ENCODE measurements around the gene GPC1. TPM values are rescaled to one million over a fixed set of nuclear protein-coding genes. Genes with fewer than 3 reads are reported as not detected.

The GPC1 gene
- total and polyA plus RNA-seq, 11 donors: 131 to 316 (median 193) TPM

DNA sequence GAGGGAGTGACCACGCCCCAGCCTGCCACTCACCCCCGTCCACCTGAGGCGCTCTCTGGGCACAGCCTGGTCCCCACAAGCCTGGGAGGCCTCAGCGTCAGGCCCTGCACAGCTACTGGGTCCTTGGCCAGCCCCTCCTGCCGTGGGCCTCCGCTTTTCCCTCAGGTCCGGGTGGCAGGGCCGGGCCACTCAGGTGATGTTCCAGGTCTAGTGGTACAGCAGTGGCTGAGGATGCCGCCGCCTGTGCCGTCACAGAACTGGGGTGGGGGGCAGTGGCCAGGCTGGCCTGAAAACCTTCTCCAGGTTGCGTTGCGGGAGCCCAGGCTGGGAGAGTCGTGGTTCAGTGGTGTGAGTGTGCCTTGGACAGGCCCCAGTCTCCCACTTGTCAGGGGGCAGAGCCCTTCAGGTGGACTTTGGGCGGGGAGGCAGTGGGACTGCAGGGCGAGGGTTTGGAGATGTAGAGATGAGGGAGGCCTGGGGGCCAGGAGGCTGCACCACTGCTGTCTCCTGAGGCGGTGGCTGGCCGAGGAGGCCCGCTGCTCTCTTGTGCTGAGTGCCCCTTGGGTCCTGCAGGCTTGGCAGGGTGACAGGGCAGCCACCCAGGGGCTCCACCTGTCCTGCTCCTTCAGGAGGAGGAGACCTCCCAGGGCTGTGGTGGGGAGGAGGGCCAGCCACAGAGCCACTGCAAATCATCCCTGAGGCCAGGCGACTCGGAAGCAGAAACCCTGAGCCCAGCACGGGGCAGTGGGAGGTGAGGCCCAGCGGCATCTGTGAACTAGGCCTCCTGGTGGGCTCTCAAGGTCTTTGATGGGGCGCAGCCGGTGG is 7.6 kb downstream of the GPC1 start:
- no peak overlapping the region for H3K4me3 ChIP-seq
- intact Hi-C loops (cut with DNase I): no loop called here

GRCh38 chr2:240443891-240444301 is 8.4 kb downstream of the GPC1 start:
- Histone ChIP-seq H3K4me1 (peaks cover 0 to 52% (median 10%) of the 10 kb centered on the region in 12 donors), H3K9me3 (no peaks in the 10 kb centered on the region), H3K4me3 (no peak overlapping the region), H3K27ac (no peak overlapping the region), H3K27me3 (no peaks in the 10 kb centered on the region), H3K36me3 (peaks cover 0 to 2% (median 0%) of the 10 kb centered on the region in 9 donors)
- 30 to 60% (median 57%) methylated on average over 2 to 17 of the region's 17 CpGs for WGBS, 4 donors
- ATAC-seq: peak in 3 of 4 donors; percentile 19 to 44 (median 41)
- intact Hi-C loops (cut with DNase I): no loop called here
- TF ChIP-seq CTCF (IDR thresholded peaks at IDR 0.05) (no peak), POLR2A (IDR thresholded peaks at IDR 0.05) (no peak)
- peak in 1 of 5 donors; percentile 41 for DNase-seq

More for the DNA sequence above, 7.6 kb downstream of the GPC1 start:
- no peak for TF ChIP-seq POLR2A (IDR thresholded peaks at IDR 0.05)
- TF ChIP-seq CTCF (IDR thresholded peaks at IDR 0.05): no peak
- Histone ChIP-seq H3K36me3 (peaks cover 0 to 2% (median 0%) of the 10 kb centered on the region in 9 donors), H3K27ac (no peak overlapping the region), H3K27me3 (peaks cover 0 to 5% (median 0%) of the 10 kb centered on the region in 9 donors), H3K4me1 (peaks cover 0 to 56% (median 16%) of the 10 kb centered on the region in 12 donors), H3K9me3 (no peaks in the 10 kb centered on the region)
- WGBS, 4 donors: 80 to 88% (median 81%) methylated on average over 10 to 25 of the region's 25 CpGs
- ATAC-seq (no peak), DNase-seq (no peak)

- Histone ChIP-seq H3K27ac (no peak overlapping the region), H3K27me3 (no peaks in the 10 kb centered on the region)
Measured at GRCh38 chr2:240444464-240444863, 9.0 kb downstream of the GPC1 start.

More at GRCh38 chr2:240444464-240444863, 9.0 kb downstream of the GPC1 start:
- no peak for ATAC-seq
- Histone ChIP-seq H3K4me1 (peaks cover 0 to 46% (median 8%) of the 10 kb centered on the region in 12 donors), H3K9me3 (no peaks in the 10 kb centered on the region), H3K36me3 (peaks cover 0 to 2% (median 0%) of the 10 kb centered on the region in 9 donors), H3K4me3 (no peak overlapping the region)
- no peak for DNase-seq
- intact Hi-C loops (cut with DNase I): no loop called here
- WGBS, 4 donors: 88 to 100% (median 93%) methylated on average over 6 to 16 of the region's 16 CpGs
- no peak for TF ChIP-seq CTCF (IDR thresholded peaks at IDR 0.05)
- TF ChIP-seq POLR2A (IDR thresholded peaks at IDR 0.05): no peak

All from heart left ventricle (tissue), 16 donors.